ENCODE data around the gene MELTF. TPM values are rescaled to one million over a fixed set of nuclear protein-coding genes. Genes with fewer than 3 reads are reported as not detected.

The MELTF gene
- total RNA-seq, 1 experiment from 2014 or later = 9.2 TPM

DNA sequence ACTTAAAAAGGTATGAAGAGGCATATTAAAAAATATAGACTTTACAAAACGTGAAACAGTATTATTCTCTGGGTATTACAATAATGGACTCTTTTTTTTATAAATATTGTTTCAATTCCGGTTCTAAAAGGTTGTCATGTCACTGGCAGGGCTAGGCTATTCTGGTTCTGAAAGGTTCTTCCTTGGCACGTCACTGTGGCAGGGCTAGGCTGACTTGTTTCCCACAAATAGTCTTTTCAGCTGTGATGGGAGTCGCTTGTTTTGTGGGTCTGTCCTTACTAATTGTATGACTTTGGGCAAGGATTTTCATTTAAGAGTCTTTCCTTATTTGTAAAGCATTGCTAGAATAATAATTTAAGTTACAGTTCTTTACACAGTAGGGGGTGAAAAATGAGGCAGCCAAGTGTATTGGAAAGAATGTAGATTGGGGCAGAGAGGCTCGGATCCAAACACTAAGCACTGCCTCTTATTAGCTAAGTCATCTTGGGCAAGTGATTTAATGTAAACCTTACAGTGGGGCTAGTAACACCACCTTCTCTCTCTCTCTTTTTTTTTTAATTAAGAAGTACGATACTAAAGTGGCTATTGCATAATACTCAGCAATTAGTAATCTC lies 12.4 kb upstream of the MELTF start:
- Histone ChIP-seq H2AK5ac (ENCODE audit: insufficient read length, low read length) (no peak overlapping the region), H3K23me2 (ENCODE audit: insufficient read length, low read depth, low read length, poor library complexity, severe bottlenecking) (no peaks in the 10 kb centered on the region), H4K8ac (replicated peaks; ENCODE audit: insufficient read length, low read depth, low read length) (no peak overlapping the region), H3K14ac (ENCODE audit: insufficient read depth, low read length) (no peak overlapping the region), H3K9me3 (ENCODE audit: control insufficient read depth, low read depth, low read length) (no peaks in the 10 kb centered on the region), H3K18ac (ENCODE audit: insufficient read length, low read depth, low read length) (no peak overlapping the region), H3K9ac (ENCODE audit: extremely low read depth, insufficient read length, low read length) (no peak overlapping the region), H4K20me1 (ENCODE audit: control insufficient read depth, insufficient read depth, insufficient read length) (no peaks in the 10 kb centered on the region), H3T11ph (ENCODE audit: low read length) (no peak overlapping the region), H2BK20ac (ENCODE audit: low read depth, low read length, poor library complexity, severe bottlenecking) (no peak overlapping the region), H2BK5ac (ENCODE audit: insufficient read length, low read length) (no peak overlapping the region), H4K5ac (ENCODE audit: insufficient read length, low read depth, low read length) (no peak overlapping the region), H2AFZ (ENCODE audit: low read length) (no peak overlapping the region), H3K27me3 (ENCODE audit: insufficient read depth, low read length) (no peaks in the 10 kb centered on the region), H2BK12ac (ENCODE audit: insufficient read length, low read depth, low read length) (no peak overlapping the region), H3K4ac (ENCODE audit: low read depth, low read length) (no peak overlapping the region), H2BK15ac (ENCODE audit: low read depth, low read length) (no peak overlapping the region), H2BK120ac (ENCODE audit: low read depth, low read length, poor library complexity, severe bottlenecking) (no peak overlapping the region), H4K91ac (ENCODE audit: insufficient read length, low read depth, low read length) (no peak overlapping the region), H3K79me2 (ENCODE audit: insufficient read depth, low read length) (no peaks in the 10 kb centered on the region), H3K4me2 (ENCODE audit: insufficient read depth, insufficient read length, low read length) (no peak overlapping the region), H3K27ac (ENCODE audit: insufficient read length, low read depth, low read length) (no peak overlapping the region), H3K4me1 (ENCODE audit: insufficient read depth, low read length) (no peaks in the 10 kb centered on the region), H3K79me1 (ENCODE audit: insufficient read depth, low read depth, low read length, poor library complexity, severe bottlenecking) (no peaks in the 10 kb centered on the region), H3K56ac (ENCODE audit: insufficient read length, low read depth, low read length) (no peak overlapping the region), H3K23ac (ENCODE audit: insufficient read length, low read depth, low read length) (no peak overlapping the region)
- no peak overlapping the region for H3K4me3 Mint-ChIP-seq
- H3K4me1 Mint-ChIP-seq = 0 out of 4 replicates have a peak, but pooled peaks cover 0 to 1% of the 10 kb centered on the region in 2 experiments
- DNase-seq = no peak
- H3K27ac Mint-ChIP-seq = peak overlapping the region in 1 of 3 experiments; percentile 58; a peak in 1 of 7 replicates
- WGBS (ENCODE audit: extremely low coverage, insufficient read length, low lambda C conversion rate) = no CpG with 5 or more reads among the region's 6 CpGs
- TF ChIP-seq, protein P1, sequence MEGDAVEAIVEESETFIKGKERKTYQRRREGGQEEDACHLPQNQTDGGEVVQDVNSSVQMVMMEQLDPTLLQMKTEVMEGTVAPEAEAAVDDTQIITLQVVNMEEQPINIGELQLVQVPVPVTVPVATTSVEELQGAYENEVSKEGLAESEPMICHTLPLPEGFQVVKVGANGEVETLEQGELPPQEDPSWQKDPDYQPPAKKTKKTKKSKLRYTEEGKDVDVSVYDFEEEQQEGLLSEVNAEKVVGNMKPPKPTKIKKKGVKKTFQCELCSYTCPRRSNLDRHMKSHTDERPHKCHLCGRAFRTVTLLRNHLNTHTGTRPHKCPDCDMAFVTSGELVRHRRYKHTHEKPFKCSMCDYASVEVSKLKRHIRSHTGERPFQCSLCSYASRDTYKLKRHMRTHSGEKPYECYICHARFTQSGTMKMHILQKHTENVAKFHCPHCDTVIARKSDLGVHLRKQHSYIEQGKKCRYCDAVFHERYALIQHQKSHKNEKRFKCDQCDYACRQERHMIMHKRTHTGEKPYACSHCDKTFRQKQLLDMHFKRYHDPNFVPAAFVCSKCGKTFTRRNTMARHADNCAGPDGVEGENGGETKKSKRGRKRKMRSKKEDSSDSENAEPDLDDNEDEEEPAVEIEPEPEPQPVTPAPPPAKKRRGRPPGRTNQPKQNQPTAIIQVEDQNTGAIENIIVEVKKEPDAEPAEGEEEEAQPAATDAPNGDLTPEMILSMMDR (conservative IDR thresholded peaks at IDR 0.05) = no peak
- no peaks in the 10 kb centered on the region for H3K27me3 Mint-ChIP-seq (ENCODE audit: low read depth)
- H3K9me3 Mint-ChIP-seq = no peaks in the 10 kb centered on the region
- peaks cover 0 to 22% (median 16%) of the 10 kb centered on the region in 3 experiments; a peak in 5 of 7 replicates for H3K36me3 Mint-ChIP-seq (ENCODE audit: insufficient read depth in 1 of 3, low read depth in 3 of 3)

Data from H9 (cell line).